HepG2 (cell line): ENCODE data around the gene HSD3B7. TPM values are rescaled to one million over a fixed set of nuclear protein-coding genes. Genes with fewer than 3 reads are reported as not detected.
A peak's percentile ranks its signal among the peaks of the same experiment; 100 is the strongest.

ENCODE experiments used
- ARHGAP35 ChIP-seq: sonication (generic); formaldehyde crosslinking; IDR thresholded peaks from 2 replicates; pipeline ENCODE4 v1.9.0; 2022; ENCODE audit warnings: mild to moderate bottlenecking, inconsistent platforms, moderate library complexity, missing genetic modification reagents, borderline replicate concordance
- ATF2 ChIP-seq: sonication (generic); formaldehyde crosslinking; IDR thresholded peaks from 2 replicates; pipeline ENCODE4 v1.4.0; 2020; ENCODE audit warnings: missing genetic modification reagents
- CREB1 ChIP-seq, 2 experiments: fragments of 450-650 bp in 1 of 2; IDR thresholded peaks; 2 replicates each; pipeline ENCODE4 v1.6.1; 2016 to 2017; ENCODE audit warnings: control low read depth in 1 of 2, mild to moderate bottlenecking in 1 of 2, missing compliant biosample characterization in 1 of 2, missing genetic modification characterization in 1 of 2
- DMTF1 ChIP-seq: sonication (generic); formaldehyde crosslinking; IDR thresholded peaks from 2 replicates; pipeline ENCODE4 v1.4.0; 2020; ENCODE audit warnings: mild to moderate bottlenecking, missing genetic modification reagents
- ETV6 ChIP-seq: sonication (generic); formaldehyde crosslinking; conservative IDR thresholded peaks from 2 replicates; pipeline ENCODE4 v1.4.0; 2020; ENCODE audit warnings: missing genetic modification reagents
- HDAC6 ChIP-seq: fragments of 200-600 bp; sonication (generic); IDR thresholded peaks from 2 replicates; pipeline ENCODE4 v1.7.0; 2017; ENCODE audit warnings: mild to moderate bottlenecking, antibody characterized with exemption, low read length, low read depth
- HMG20A ChIP-seq: IDR thresholded peaks from 2 replicates; pipeline ENCODE4 v1.6.1; 2016; ENCODE audit warnings: borderline replicate concordance
- MTF1 ChIP-seq: sonication (generic); formaldehyde crosslinking; IDR thresholded peaks from 2 replicates; pipeline ENCODE4 v1.5.0; 2020; ENCODE audit warnings: missing genetic modification reagents
- NFE2 ChIP-seq: sonication (generic); formaldehyde crosslinking; IDR thresholded peaks from 2 replicates; pipeline ENCODE4 v1.4.0; 2020; ENCODE audit warnings: missing genetic modification reagents
- ONECUT2 ChIP-seq: sonication (generic); formaldehyde crosslinking; IDR thresholded peaks from 2 replicates; pipeline ENCODE4 v1.4.0; 2020; ENCODE audit warnings: missing genetic modification reagents
- RERE ChIP-seq: IDR thresholded peaks from 2 replicates; pipeline ENCODE4 v1.6.1; 2016; ENCODE audit warnings: low read depth, missing genetic modification reagents, missing compliant biosample characterization
- ZC3H4 ChIP-seq: sonication (generic); formaldehyde crosslinking; IDR thresholded peaks from 2 replicates; pipeline ENCODE4 v1.4.0; 2020; ENCODE audit warnings: missing genetic modification reagents, borderline replicate concordance
- ZFP36L1 ChIP-seq: sonication (generic); formaldehyde crosslinking; IDR thresholded peaks from 2 replicates; pipeline ENCODE4 v1.8.0; 2022; ENCODE audit warnings: mild to moderate bottlenecking, missing genetic modification reagents, moderate library complexity
- polyA plus RNA-seq, 8 experiments: library from polyadenylated mRNA; depleted of rRNA in 3 of 8; stranded (reverse) in 7 of 8; unstranded in 1 of 8; fragments of >200 nt; fragmentation: Illumina TruSeq in 4 of 8; extraction: Trizol in 4 of 8; gene quantifications; 2 replicates each; pipeline versions ENCODE4 v1.2.1 to v1.2.3, GENCODE V29; 2011 to 2016; ENCODE audit warnings: low read depth in 4 of 8, missing spikeins in 1 of 8, mixed read lengths in 1 of 8; ENCODE audit not compliant: insufficient read depth in 1 of 8
- total RNA-seq, 5 experiments: library from RNA; depleted of rRNA; stranded (reverse); fragments of >200 nt; fragmentation: Illumina TruSeq; extraction: Trizol; gene quantifications; 2 replicates each; pipeline ENCODE4 v1.2.3, GENCODE V29; 2016; ENCODE audit warnings: low read depth in 1 of 5

Gene HSD3B7
- total and polyA plus RNA-seq, 2 of the 13 experiments (the other 11 are each of a cell fraction or from before 2014, with no cell fraction given), result 32.9 to 69.7 TPM

- TF ChIP-seq ARHGAP35 (CRISPR knock-in tag) (peak; percentile 77; the same call in 1 of the 2 replicates), MTF1 (CRISPR knock-in tag) (no peak), ONECUT2 (CRISPR knock-in tag) (no peak), DMTF1 (no peak), ZFP36L1 (no peak), ZC3H4 (CRISPR knock-in tag) (no peak; the same call in 1 of the 2 replicates), ETV6 (no peak), NFE2 (CRISPR knock-in tag) (no peak), RERE (no peak), CREB1 (IDR thresholded peaks at IDR 0.05) (no peak), CREB1 (CRISPR knock-in tag; IDR thresholded peaks at IDR 0.05) (no peak), ATF2 (CRISPR knock-in tag) (no peak), HDAC6 (no peak), HMG20A (CRISPR knock-in tag) (0 out of 2 replicates have a peak, but pooled peaks have one; percentile 4)
These were observed 48.9 kb downstream of the HSD3B7 start (continued) for GRCh38 chr16:31033709-31034492.
